Stomach (tissue), 8 donors: Measurements from ENCODE around the gene ZNF587B. TPM values are rescaled to one million over a fixed set of nuclear protein-coding genes. Genes with fewer than 3 reads are reported as not detected.

Source experiments
- polyA plus RNA-seq, 3 donors: library from polyadenylated mRNA; stranded (reverse); fragments of 200-250 nt; gene quantifications; one replicate each; pipeline ENCODE4 v1.2.3, GENCODE V29; 2013
- total RNA-seq, 5 donors: library from RNA; depleted of rRNA; stranded (reverse); fragments of >200 nt; gene quantifications; one replicate each; pipeline versions ENCODE4 v1.1.0 to v1.2.3, GENCODE V29; 2014 to 2016
- donor health status: healthy with polysubstance abuse.
- donor health status: Bipolar disorder and iron deficiency.
- donor health status: healthy.

The ZNF587B gene
- total and polyA plus RNA-seq, 8 donors, result 3.0 to 60.6 (median 10.4) TPM; not detected in 1

Other genes with a start within 250 kb of the ZNF587B start
- 10 to 100 TPM in 1 of 5 donors, under 1 TPM in 2, not detected in 2; 0.29 to 14.7 (median 0.89) TPM for gene ZIK1, start 246.2 kb upstream of the ZNF587B start, total RNA-seq
- gene ZIK1, start 246.2 kb upstream of the ZNF587B start, polyA plus RNA-seq, result 1 to 10 TPM in 1 of 3 donors, under 1 TPM in 2; 0.62 to 1.3 (median 0.92) TPM
- 1 to 10 TPM in 3 of 5 donors, not detected in 2; 1.0 to 6.4 (median 2.3) TPM for gene ZNF530, start 230.4 kb upstream of the ZNF587B start, total RNA-seq
- 1 to 10 TPM in 2 of 3 donors, under 1 TPM in 1; 0.81 to 3.8 (median 2.2) TPM for gene ZNF530, start 230.4 kb upstream of the ZNF587B start, polyA plus RNA-seq
- 10 to 100 TPM in 4 of 5 donors, 1 to 10 TPM in 1; 6.2 to 21.7 (median 11.6) TPM for gene ZNF134, start 216.1 kb upstream of the ZNF587B start, total RNA-seq
- 1 to 10 TPM; 3.8 to 5.0 (median 4.2) TPM for gene ZNF134, start 216.1 kb upstream of the ZNF587B start, polyA plus RNA-seq
- gene ZNF211, start 197.1 kb upstream of the ZNF587B start, total RNA-seq, result 10 to 100 TPM in 3 of 5 donors, 1 to 10 TPM in 2; 5.4 to 37.1 (median 14.6) TPM
- gene ZNF211, start 197.1 kb upstream of the ZNF587B start, polyA plus RNA-seq, result 1 to 10 TPM; 4.4 to 9.8 (median 5.7) TPM
- 1 to 10 TPM in 1 of 5 donors, not detected in 4; 1.5 TPM for gene ZSCAN4, start 161.4 kb upstream of the ZNF587B start, total RNA-seq
- under 1 TPM in 2 of 3 donors, not detected in 1; 0.05 to 0.76 TPM for gene ZSCAN4, start 161.4 kb upstream of the ZNF587B start, polyA plus RNA-seq
- gene ZNF551, start 148.3 kb upstream of the ZNF587B start, total RNA-seq, result 10 to 100 TPM in 2 of 5 donors, 1 to 10 TPM in 1, under 1 TPM in 1, not detected in 1; 0.87 to 18.7 (median 10.1) TPM
- 1 to 10 TPM in 2 of 3 donors, under 1 TPM in 1; 1.00 to 1.8 (median 1.6) TPM for gene ZNF551, start 148.3 kb upstream of the ZNF587B start, polyA plus RNA-seq
- 10 to 100 TPM in 1 of 5 donors, under 1 TPM in 2, not detected in 2; 0.45 to 21.8 (median 0.58) TPM for gene ZNF154, start 121.1 kb upstream of the ZNF587B start, total RNA-seq
- gene ZNF154, start 121.1 kb upstream of the ZNF587B start, polyA plus RNA-seq, result 1 to 10 TPM in 1 of 3 donors, under 1 TPM in 2; 0.25 to 2.3 (median 0.61) TPM
- 10 to 100 TPM in 3 of 5 donors, 1 to 10 TPM in 1, under 1 TPM in 1; 0.58 to 33.3 (median 13.0) TPM for gene ZNF671, start 102.7 kb upstream of the ZNF587B start, total RNA-seq
- 1 to 10 TPM in 2 of 3 donors, under 1 TPM in 1; 0.75 to 3.4 (median 1.2) TPM for gene ZNF671, start 102.7 kb upstream of the ZNF587B start, polyA plus RNA-seq
- 10 to 100 TPM; 11.1 to 72.0 (median 27.7) TPM for gene ZNF776, start 83.5 kb upstream of the ZNF587B start, total RNA-seq
- gene ZNF776, start 83.5 kb upstream of the ZNF587B start, polyA plus RNA-seq, result 1 to 10 TPM; 1.9 to 4.4 (median 2.9) TPM
- gene ZNF586, start 60.6 kb upstream of the ZNF587B start, total RNA-seq, result 10 to 100 TPM in 2 of 5 donors, 1 to 10 TPM in 2, not detected in 1; 7.5 to 46.4 (median 13.0) TPM
- gene ZNF586, start 60.6 kb upstream of the ZNF587B start, polyA plus RNA-seq, result 1 to 10 TPM; 5.5 to 7.2 (median 5.7) TPM
- gene ZNF552, start 15.4 kb upstream of the ZNF587B start, total RNA-seq, result 10 to 100 TPM; 17.7 to 84.4 (median 69.4) TPM
- gene ZNF552, start 15.4 kb upstream of the ZNF587B start, polyA plus RNA-seq, result 10 to 100 TPM in 2 of 3 donors, 1 to 10 TPM in 1; 9.6 to 15.5 (median 11.8) TPM
- 10 to 100 TPM; 18.0 to 52.7 (median 26.4) TPM for gene ZNF587, start 19.6 kb downstream of the ZNF587B start, total RNA-seq
- 10 to 100 TPM in 1 of 3 donors, 1 to 10 TPM in 2; 2.7 to 14.5 (median 4.4) TPM for gene ZNF587, start 19.6 kb downstream of the ZNF587B start, polyA plus RNA-seq
- 10 to 100 TPM in 3 of 5 donors, 1 to 10 TPM in 1, under 1 TPM in 1; 0.45 to 31.0 (median 10.3) TPM for gene ZNF814, start 58.7 kb downstream of the ZNF587B start, total RNA-seq
- gene ZNF814, start 58.7 kb downstream of the ZNF587B start, polyA plus RNA-seq, result 1 to 10 TPM; 1.5 to 6.2 (median 3.8) TPM
- gene ZNF417, start 86.3 kb downstream of the ZNF587B start, total RNA-seq, result 10 to 100 TPM; 18.3 to 38.8 (median 28.1) TPM
- gene ZNF417, start 86.3 kb downstream of the ZNF587B start, polyA plus RNA-seq, result 1 to 10 TPM; 1.2 to 3.4 (median 1.5) TPM
- 10 to 100 TPM in 4 of 5 donors, not detected in 1; 12.5 to 55.4 (median 32.7) TPM for gene ZNF418, start 105.1 kb downstream of the ZNF587B start, total RNA-seq
- 1 to 10 TPM; 1.1 to 4.5 (median 3.2) TPM for gene ZNF418, start 105.1 kb downstream of the ZNF587B start, polyA plus RNA-seq
- 10 to 100 TPM in 1 of 5 donors, 1 to 10 TPM in 1, under 1 TPM in 1, not detected in 2; 0.89 to 15.4 (median 2.5) TPM for gene ZNF256, start 117.4 kb downstream of the ZNF587B start, total RNA-seq
- 1 to 10 TPM; 1.4 to 3.5 (median 1.8) TPM for gene ZNF256, start 117.4 kb downstream of the ZNF587B start, polyA plus RNA-seq
- gene C19orf18, start 144.2 kb downstream of the ZNF587B start, total RNA-seq, result not detected
- 1 to 10 TPM; 2.1 to 4.0 (median 3.2) TPM for gene C19orf18, start 144.2 kb downstream of the ZNF587B start, polyA plus RNA-seq
- 10 to 100 TPM in 3 of 5 donors, 1 to 10 TPM in 2; 5.8 to 35.2 (median 18.0) TPM for gene ZNF606, start 172.5 kb downstream of the ZNF587B start, total RNA-seq
- gene ZNF606, start 172.5 kb downstream of the ZNF587B start, polyA plus RNA-seq, result 1 to 10 TPM; 1.2 to 6.3 (median 5.2) TPM
- gene ZSCAN1, start 203.7 kb downstream of the ZNF587B start, total RNA-seq, result under 1 TPM in 1 of 5 donors, not detected in 4; 0.92 TPM
- gene ZSCAN1, start 203.7 kb downstream of the ZNF587B start, polyA plus RNA-seq, result under 1 TPM in 2 of 3 donors, not detected in 1; 0.20 to 0.44 TPM
- gene ZNF135, start 229.0 kb downstream of the ZNF587B start, total RNA-seq, result 10 to 100 TPM in 1 of 5 donors, 1 to 10 TPM in 3, not detected in 1; 3.5 to 16.3 (median 7.6) TPM
- gene ZNF135, start 229.0 kb downstream of the ZNF587B start, polyA plus RNA-seq, result 1 to 10 TPM; 1.6 to 4.9 (median 2.7) TPM